CD4-positive, alpha-beta T cell treated with Interleukin-12 subunit alpha and Interleukin-12 subunit beta, for 1 hour (primary cell): ENCODE data around the gene USP24.
"Not testable (repeated sequence)": the region's sequence is repeated elsewhere in the genome, so short reads cannot be mapped to it uniquely, and the experiment has no call there.

Experiments
- DNase-seq: peaks from one replicate; pipeline ENCODE4 v3.0.0-alpha.2; 2020

Gene USP24

DNA sequence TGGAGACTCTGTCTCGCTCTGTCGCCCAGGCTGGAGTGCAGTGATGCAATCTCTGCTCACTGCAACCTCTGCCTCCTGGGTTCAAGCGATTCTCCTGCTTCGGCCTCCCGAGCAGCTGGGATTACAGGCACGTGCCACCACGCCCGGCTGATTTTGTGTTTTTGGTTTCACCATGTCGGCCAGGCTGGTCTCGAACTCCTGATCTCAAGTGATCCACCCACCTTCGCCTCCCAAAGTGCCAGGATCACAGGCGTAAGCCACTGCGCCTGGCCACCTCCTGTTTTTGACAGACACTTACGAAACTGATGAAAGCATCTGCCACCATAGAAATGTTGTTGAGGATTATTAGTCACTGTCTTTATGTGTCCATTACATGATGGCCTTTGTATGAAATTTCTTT, 106.2 kb downstream of the USP24 start:
- DNase-seq: not testable (repeated sequence)

- no peak for DNase-seq
Measured at GRCh38 chr1:55107101-55107500, 108.1 kb downstream of the USP24 start.

- DNase-seq: no peak
Measured at GRCh38 chr1:55103891-55104290, 111.3 kb downstream of the USP24 start.

- DNase-seq: no peak
Measured at GRCh38 chr1:55095095-55095494, 120.1 kb downstream of the USP24 start.

DNA sequence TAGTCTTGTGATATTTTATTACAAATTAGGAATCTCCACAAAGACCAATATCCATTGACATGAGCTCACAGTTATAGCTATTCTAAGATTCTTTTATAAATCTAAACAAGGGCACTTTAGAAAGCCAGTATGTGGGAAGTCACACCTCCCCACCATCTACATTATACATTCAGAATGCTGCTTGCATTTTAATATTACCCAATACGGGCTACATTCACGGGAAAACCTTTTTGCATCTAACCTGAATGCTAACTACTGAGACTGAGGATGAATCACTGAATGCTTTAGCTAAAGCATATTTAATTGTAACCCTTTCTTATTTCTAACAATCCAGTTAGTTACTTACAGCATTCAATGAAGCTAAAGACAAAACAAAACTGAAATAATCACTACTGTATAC, 122.7 kb downstream of the USP24 start:
- DNase-seq: no peak

- no peak for DNase-seq
Measured at GRCh38 chr1:55089683-55090082, 125.5 kb downstream of the USP24 start.

DNA sequence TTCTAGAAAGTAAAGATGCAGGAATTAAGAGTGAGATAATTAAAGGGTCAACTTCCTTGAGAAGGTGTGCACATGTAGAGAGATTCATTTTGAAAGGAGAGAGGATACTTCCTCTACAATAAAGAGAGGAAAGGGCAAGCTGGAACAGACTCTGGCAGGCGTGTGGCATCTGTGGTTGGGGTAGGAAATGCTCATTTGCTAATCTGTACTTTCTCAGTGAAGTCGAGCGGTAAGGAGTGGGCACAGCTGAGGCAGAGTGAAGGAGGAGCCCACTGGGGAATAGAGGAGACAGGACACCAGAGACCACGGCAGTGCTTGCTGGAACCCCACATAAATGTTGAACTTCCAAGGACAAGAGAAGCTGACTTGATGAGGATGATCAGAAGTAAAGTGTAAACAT, 126.8 kb downstream of the USP24 start:
- DNase-seq: no peak

- DNase-seq: no peak
Measured at GRCh38 chr1:55087439-55087838, 127.7 kb downstream of the USP24 start.

DNA sequence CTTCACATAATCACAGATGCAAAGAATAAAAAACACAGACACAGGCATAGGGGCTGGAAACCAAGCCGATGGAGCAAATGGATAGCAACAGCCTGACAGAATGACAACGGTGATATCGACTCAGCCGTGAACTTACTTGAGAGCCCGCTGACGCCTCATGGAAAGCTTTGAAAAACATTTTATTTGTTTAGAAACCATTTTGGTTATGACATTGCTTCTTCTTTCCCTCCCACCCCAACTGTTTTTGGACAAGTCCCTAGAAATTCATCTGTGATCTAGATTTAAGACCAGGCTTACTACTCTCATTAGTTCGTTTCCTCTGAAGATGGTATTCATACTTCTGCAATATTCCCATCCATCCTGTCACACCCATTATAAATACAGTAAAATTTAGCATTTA, 130.9 kb downstream of the USP24 start:
- no peak for DNase-seq

DNA sequence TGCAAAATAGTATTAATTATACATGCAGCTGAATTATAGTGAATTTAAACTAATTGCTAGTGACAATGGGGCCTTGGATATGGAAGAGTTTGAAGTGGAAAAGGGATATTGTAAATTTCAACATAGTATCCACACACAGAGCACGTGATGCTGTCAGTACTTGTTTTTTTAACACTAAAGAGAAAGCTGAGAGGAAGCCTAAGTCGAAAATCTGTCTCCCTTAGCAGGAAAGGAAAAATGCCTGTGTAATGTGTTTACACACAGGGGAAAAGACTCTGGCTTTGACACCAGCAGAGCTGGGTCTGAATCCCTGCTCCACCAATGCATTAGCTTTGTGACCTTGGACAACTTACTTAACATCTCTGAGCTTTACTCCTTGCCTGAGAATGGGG, 133.3 kb downstream of the USP24 start:
- DNase-seq: no peak

- no peak for DNase-seq
Measured at GRCh38 chr1:55081188-55081904, 133.8 kb downstream of the USP24 start.

GRCh38 chr1:55079651-55080050, 135.5 kb downstream of the USP24 start:
- no peak for DNase-seq

- DNase-seq: no peak
Measured at GRCh38 chr1:55078470-55078869, 136.7 kb downstream of the USP24 start.

DNA sequence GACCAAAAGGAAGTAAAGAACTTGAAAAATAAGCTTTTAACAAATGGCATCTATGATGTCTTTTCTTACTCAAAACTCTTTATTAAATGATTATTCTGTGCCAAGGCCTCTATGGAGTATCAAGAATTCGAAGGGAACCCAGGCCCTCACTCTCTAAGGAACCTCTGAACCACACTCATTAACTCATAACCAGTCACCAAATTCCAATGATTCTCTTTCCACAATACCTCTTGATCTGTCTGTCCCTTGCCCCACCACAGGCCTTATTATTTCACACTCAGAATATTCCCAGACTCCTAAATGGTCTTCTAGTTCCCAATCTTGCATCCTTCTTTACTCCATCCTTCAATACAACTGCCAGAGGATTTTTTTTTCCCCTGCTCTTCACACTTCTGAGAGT, 138.8 kb downstream of the USP24 start:
- no peak for DNase-seq

GRCh38 chr1:55074455-55074854, 140.7 kb downstream of the USP24 start:
- DNase-seq: no peak

DNA sequence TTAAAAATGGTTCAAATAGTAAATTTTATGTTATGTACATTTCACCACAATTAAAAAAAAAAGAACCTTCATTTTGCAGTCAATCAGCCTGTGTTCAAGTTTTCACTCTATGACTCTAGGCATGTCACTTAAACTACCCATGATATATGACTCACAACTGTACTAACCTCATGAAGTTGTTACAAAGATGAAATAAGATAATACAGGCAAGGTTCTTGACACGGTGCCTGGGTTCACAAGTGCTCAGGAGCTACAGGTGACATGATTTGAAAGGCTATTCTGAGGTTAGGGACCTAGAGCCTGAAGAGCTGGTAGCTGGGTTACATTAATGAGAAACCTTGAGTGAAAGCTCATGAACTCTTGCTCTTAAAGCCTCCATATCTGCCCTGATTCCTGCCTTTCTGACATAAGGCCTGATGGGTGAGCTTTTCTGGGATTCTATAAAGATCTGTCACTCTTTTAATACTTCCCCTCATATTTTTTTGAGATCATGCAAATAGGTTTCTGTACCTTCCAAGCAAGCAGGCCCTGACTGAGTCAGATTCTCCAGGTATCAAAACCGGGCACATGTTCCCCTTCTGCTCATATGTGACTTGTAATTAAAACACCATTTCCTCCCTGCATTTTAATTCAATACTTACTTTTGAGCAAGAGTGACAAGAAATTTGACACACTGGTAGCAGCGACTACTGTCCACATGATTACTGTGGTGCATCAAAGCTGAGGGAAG, 141.8 kb downstream of the USP24 start:
- no peak for DNase-seq

- DNase-seq: peak; percentile 8
Measured at GRCh38 chr1:55071477-55071876, 143.7 kb downstream of the USP24 start.

GRCh38 chr1:55070293-55071164, 144.6 kb downstream of the USP24 start:
- DNase-seq: no peak

- DNase-seq: no peak
Measured at GRCh38 chr1:55069280-55069679, 145.9 kb downstream of the USP24 start.

- DNase-seq: no peak
Measured at GRCh38 chr1:55068638-55069037, 146.5 kb downstream of the USP24 start.

DNA sequence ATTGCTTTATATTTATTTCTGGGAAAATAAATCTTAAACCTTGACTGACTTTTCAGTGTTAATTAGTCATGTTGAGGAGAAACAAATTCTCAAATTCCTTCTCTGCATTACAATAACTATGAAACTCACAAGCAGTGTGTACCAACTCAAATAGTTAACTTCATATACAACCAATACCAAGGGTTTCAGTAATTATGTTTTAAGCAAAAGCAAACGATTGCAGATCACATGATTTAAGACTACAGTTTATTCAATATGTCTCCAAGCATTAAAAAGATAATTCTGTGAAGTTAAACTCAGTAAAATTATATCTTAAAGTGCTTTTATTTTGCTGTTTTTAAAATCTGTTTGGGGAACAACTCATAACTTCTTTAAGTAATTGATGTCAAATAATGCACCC, 147.2 kb downstream of the USP24 start:
- no peak for DNase-seq

GRCh38 chr1:55067022-55067778, 148.0 kb downstream of the USP24 start:
- no peak for DNase-seq

- DNase-seq: no peak
Measured at GRCh38 chr1:55065648-55066047, 149.5 kb downstream of the USP24 start.
